ENCODE data around the gene NLRC5.
A peak's percentile ranks its signal among the peaks of the same experiment; 100 is the strongest.
"Not testable (repeated sequence)": the region's sequence is repeated elsewhere in the genome, so short reads cannot be mapped to it uniquely, and the experiment has no call there.

NLRC5 gene

DNA sequence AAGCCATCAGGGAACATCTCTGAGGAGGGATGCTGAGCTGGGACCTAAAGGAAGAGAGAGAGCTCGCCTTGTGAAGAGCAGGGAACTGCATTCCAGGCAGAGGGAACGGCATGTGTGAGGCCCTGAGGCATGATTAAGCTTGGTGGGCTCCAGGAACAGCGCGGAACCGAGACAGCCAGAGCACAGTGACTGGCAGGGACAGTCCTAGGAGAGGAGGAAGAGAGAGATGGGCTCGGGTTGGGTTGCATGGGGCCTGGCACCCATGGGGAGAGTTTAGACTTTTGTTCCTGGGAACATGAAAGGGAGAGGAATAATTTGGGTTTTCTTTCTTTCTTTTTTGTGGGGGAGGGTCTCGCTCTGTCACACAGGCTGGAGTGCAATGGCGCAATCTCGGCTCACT, 63.8 kb downstream of the NLRC5 start:
- no peak for DNase-seq

DNA sequence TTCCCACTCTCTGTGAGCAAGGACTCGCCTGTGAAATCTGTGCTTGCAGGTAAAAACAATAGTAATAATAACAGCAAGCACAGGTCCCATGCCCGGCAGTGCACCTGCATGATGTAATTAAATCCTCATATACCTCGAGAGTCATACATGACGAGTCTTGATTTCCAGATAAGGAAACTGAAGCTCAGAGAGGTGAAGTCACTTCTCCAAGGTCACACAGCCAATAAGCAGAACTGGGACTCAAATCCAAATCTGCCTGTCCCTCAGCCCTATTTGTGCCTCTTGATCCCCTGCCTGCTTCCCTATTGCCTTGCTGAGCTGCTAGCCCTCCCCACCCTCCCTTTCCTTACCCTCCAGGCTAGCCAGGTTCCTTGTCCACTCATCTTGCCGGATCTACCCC, 65.0 kb downstream of the NLRC5 start:
- no peak for DNase-seq

DNA sequence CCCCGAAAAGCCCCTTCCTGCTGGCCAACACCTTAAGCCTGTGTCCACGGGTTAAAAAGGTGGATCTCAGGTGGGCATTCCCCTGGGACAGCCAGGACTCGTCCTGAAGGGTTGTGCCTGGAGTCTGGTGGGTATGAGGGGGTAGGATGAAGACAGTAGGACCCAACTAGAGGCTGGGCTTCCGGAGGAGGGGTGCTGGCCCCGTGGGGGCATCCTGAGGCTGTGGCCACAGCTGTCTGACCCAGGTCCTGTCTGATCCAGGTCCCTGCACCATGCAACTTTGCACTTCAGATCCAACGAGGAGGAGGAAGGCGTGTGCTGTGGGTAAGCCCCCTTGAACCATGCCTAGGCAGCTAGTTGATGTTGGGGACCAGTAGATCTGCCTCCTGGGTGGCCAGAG, 65.4 kb downstream of the NLRC5 start:
- DNase-seq: no peak

- no peak for DNase-seq
Observed at GRCh38 chr16:57055671-57056070, 66.3 kb downstream of the NLRC5 start.

DNA sequence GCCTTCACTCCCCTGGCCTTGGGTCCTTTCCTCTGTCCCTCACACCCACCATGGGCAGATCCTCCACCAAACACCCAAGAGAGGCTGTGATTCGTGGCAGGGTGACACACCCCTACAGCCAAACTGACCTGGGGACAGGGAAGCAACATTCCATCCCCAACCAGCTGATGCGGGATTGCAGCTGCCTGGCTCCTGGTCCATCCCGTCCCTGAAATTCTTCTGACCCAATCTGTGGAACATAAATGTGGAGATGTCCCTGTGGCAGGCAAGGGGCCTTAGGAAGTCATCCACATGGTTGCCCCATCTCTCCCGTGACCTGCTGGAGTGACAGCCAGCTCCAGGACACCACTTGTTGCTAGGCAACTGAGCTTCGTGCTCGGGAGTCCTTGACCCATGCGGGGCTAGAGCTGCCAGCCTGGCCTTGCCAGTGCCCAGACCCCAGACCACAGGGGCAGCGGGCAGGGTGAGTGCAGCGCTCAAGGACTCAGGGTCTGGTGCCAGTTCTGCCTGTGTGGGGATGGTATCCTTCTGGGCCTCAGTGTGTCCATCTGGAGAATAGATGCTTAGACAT, 69.0 kb downstream of the NLRC5 start:
- DNase-seq: no peak

- no peak for DNase-seq
Observed at GRCh38 chr16:57060323-57061083, 71.1 kb downstream of the NLRC5 start.

- DNase-seq: no peak
Observed at GRCh38 chr16:57061084-57061905, 71.9 kb downstream of the NLRC5 start.

DNA sequence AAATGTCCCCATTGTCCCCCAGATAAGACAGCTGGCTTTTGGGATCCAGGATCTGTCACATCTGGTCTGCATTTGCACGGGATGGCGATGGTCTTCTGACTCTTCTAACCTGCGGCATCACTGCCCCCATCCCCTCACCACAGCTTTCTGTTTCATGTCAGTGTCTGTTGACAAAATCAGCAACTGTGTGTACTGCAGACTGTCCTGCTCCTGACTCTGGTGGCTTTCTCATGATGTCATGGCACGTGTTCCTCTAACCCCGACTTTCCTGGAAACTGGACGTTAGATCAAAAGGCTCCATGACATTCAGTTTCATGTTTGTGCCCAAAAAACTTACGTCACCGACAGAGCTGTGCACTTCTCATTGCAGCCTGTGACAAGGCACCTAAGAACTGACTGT, 73.0 kb downstream of the NLRC5 start:
- DNase-seq: no peak

DNA sequence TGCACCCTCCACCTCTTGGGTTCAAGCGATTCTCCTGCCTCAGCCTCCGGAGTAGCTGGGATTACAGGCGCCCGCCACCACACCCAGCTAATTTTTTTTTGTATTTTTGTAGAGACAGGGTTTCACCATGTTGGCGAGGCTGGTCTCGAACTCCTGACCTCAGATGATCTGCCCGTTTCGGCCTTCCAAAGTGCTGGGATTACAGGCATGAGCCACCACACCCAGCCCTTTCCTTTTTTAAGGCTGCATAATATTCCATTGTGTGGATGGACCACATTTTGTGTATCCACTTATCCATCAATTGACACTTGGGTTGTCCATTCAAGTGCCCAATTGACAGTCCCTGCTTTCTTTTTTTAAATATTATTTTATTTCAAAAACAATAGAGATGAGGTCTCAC, 73.8 kb downstream of the NLRC5 start:
- not testable (repeated sequence) for DNase-seq

GRCh38 chr16:57064995-57065394, 75.6 kb downstream of the NLRC5 start:
- no peak for DNase-seq

- no peak for DNase-seq
Observed at GRCh38 chr16:57066625-57067024, 77.3 kb downstream of the NLRC5 start.

GRCh38 chr16:57067347-57067746, 78.0 kb downstream of the NLRC5 start:
- no peak for DNase-seq

GRCh38 chr16:57069053-57069452, 79.7 kb downstream of the NLRC5 start:
- no peak for DNase-seq

- no peak for DNase-seq
Observed at GRCh38 chr16:57069635-57070370, 80.4 kb downstream of the NLRC5 start.

DNA sequence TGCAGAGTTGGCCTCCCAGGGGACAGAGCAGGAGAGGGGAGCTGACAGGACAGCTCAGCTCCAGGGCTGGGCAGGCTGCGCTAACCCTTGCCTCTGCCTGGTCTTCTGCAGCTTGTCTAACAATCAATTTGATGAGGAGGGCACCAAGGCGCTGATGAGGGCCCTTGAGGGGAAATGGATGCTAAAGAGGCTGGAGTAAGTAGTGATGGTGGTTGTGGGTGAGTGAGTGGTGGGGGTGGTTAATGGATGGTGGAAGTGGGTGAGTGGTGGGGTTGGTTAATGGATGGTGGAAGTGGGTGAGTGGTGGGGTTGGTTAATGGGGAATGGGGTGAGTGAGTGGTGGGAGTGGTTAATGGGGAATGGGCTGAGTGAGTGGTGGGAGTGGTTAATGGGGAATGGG, 81.1 kb downstream of the NLRC5 start:
- DNase-seq: no peak

DNA sequence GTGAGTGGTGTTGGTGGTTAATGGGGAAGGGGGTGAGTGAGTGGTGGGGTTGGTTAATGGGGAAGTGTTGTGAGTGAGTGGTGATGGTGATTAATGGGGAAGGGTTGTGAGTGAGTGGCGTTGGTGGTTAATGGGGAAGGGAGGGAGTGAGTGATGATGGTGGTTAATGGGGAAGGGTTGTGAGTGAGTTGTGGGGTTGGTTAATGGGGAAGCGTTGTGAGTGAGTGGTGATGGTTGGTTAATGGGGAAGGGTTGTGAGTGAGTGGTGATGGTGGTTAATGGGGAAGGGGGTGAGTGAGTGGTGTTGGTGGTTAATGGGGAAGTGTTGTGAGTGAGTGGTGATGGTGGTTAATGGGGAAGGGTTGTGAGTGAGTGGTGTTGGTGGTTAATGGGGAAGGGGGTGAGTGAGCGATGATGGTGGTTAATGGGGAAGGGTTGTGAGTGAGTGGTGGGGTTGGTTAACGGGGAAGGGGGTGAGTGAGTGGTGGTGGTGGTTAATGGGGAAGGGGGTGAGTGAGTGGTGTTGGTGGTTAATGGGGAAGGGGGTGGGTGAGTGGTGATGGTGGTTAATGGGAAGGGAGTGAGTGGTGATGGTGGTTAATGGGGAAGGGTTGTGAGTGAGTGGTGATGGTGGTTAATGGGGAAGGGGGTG, 81.8 kb downstream of the NLRC5 start:
- peak; percentile 15 for DNase-seq

DNA sequence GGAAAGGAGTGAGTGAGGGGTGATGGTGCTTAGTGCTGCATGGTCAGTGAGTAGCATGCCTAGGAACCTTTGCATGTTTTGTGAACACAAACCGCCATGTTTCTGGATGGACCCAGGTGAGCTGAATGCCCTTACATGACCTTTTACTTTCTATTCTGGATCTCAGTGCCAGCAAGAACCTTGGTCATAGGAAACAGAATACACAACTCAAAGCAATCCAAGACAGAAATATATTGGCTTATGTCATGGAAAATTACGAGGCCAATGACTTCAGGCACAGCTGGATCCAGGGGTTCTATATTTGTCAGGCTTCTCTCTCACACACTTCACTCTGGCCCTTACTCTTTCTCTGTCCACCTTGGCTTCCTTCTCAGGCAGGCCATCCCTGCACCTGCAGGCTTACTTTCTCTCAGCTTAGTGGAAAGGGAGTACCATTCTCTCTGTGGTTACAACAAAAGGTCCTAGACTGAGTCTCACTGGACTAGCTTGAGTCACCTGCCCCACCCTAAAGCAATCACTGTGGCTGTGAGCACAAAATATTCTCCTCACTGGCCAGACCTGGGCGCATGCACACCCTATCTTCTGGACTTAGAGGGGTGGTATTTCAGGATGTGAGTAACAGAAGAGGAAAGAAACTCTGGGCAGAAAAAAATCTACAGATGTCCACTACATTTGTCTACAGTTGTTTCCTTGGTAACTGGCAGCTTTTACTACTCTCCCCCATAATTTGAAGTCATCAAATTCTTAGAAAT, 82.7 kb downstream of the NLRC5 start:
- no peak for DNase-seq

GRCh38 chr16:57072616-57073275, 83.4 kb downstream of the NLRC5 start:
- no peak for DNase-seq

GRCh38 chr16:57077714-57078113, 88.4 kb downstream of the NLRC5 start:
- DNase-seq: no peak

GRCh38 chr16:57081744-57082143, 92.4 kb downstream of the NLRC5 start:
- DNase-seq: no peak

GRCh38 chr16:57082664-57083063, 93.3 kb downstream of the NLRC5 start:
- no peak for DNase-seq
